ENCODE measurements around the gene OGT.

GRCh38 chrX:71558920-71559319 lies 26.0 kb downstream of the OGT start:
- TF ChIP-seq CTCF (conservative IDR thresholded peaks at IDR 0.05) = no peak
- no peak for TF ChIP-seq ZFX (IDR thresholded peaks at IDR 0.05)

Measured in C4-2B (cell line).